ENCODE measurements around the gene CDIPT. TPM values are rescaled to one million over a fixed set of nuclear protein-coding genes. Genes with fewer than 3 reads are reported as not detected.

The CDIPT gene
- polyA plus RNA-seq, 1 donor from 2014 or later: 95.6 TPM

DNA sequence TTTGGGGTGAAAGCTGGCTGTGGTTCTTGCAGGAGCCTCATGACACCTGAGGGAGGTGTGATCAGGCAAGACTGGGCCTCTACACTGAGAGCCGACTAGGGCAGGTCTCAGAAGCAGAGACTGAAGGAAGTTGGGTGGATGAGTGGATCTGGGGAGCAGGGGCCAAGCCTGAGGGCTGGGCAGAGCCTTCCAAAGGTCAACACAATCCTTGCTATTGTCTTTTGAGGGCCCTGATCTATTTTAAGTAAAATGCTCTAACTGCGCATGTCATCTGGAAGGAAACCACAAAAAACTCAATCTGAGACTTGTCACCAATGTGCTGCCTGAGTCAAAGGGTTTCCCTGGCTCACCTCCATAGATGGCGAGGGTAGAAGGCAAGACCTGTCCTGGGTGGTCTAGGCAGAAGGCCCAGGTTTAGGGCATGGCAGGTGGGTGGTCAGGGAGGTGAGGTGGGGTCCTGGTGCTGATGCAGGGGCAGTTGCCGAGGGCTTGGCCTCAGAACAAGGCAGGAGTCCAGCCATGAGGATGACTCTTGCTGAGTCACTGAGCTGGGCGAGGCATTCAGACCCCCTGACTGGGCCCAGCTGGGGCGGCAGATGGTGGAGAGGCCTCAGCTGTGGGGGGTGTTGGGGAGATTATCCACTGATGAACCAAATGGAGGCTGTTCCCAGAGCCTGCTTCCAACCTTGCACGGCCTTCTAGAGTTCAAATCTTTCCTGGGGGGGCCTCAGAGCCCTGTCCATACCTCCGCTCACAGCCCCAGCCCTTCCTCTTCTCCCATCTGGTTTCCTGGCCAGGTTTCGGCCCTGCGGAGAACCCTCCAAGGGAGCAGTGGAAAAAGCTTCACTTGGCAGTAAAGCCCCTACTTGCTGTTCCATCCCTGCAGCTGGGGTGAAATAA, 37.6 kb downstream of the CDIPT start:
- no peaks in the 10 kb centered on the region for H3K9me2 ChIP-seq (ENCODE audit: insufficient read depth, low read length)
- no peak overlapping the region for H3K4me3 ChIP-seq (ENCODE audit: low read length)
- H3K27me3 ChIP-seq (ENCODE audit: insufficient read depth, low read depth, low read length): no peaks in the 10 kb centered on the region
- no peaks in the 10 kb centered on the region for H3K36me3 ChIP-seq (ENCODE audit: insufficient read depth, low read length)
- H3K9me3 ChIP-seq (ENCODE audit: low read length): no peaks in the 10 kb centered on the region
- no peak overlapping the region for H3K9ac ChIP-seq (ENCODE audit: low read length)
- no peak for TF ChIP-seq MXI1 (conservative IDR thresholded peaks at IDR 0.05; ENCODE audit: poor library complexity, severe bottlenecking)
- TF ChIP-seq, protein P1, sequence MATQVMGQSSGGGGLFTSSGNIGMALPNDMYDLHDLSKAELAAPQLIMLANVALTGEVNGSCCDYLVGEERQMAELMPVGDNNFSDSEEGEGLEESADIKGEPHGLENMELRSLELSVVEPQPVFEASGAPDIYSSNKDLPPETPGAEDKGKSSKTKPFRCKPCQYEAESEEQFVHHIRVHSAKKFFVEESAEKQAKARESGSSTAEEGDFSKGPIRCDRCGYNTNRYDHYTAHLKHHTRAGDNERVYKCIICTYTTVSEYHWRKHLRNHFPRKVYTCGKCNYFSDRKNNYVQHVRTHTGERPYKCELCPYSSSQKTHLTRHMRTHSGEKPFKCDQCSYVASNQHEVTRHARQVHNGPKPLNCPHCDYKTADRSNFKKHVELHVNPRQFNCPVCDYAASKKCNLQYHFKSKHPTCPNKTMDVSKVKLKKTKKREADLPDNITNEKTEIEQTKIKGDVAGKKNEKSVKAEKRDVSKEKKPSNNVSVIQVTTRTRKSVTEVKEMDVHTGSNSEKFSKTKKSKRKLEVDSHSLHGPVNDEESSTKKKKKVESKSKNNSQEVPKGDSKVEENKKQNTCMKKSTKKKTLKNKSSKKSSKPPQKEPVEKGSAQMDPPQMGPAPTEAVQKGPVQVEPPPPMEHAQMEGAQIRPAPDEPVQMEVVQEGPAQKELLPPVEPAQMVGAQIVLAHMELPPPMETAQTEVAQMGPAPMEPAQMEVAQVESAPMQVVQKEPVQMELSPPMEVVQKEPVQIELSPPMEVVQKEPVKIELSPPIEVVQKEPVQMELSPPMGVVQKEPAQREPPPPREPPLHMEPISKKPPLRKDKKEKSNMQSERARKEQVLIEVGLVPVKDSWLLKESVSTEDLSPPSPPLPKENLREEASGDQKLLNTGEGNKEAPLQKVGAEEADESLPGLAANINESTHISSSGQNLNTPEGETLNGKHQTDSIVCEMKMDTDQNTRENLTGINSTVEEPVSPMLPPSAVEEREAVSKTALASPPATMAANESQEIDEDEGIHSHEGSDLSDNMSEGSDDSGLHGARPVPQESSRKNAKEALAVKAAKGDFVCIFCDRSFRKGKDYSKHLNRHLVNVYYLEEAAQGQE (IDR thresholded peaks at IDR 0.05; ENCODE audit: borderline replicate concordance): no peak
- no peak for TF ChIP-seq EZH2 (IDR thresholded peaks at IDR 0.05; ENCODE audit: borderline replicate concordance, insufficient read depth, low read length, poor library complexity, severe bottlenecking)
- no peak for TF ChIP-seq TAF1 (IDR thresholded peaks at IDR 0.05; ENCODE audit: low read depth)
- H3K27ac ChIP-seq (ENCODE audit: low read length): no peak overlapping the region
- H4K20me1 ChIP-seq (ENCODE audit: insufficient read depth): no peaks in the 10 kb centered on the region
- no peaks in the 10 kb centered on the region for H3F3A ChIP-seq (ENCODE audit: insufficient read depth, low read length, poor library complexity, severe bottlenecking)
- H3K4me2 ChIP-seq (ENCODE audit: low read length): no peak overlapping the region
- H3K79me2 ChIP-seq (replicated peaks; ENCODE audit: insufficient read depth, low read length): no peaks in the 10 kb centered on the region
- H2AFZ ChIP-seq (ENCODE audit: low read depth, low read length): no peak overlapping the region

- Histone ChIP-seq H2AFZ (ENCODE audit: low read depth, low read length) (no peak overlapping the region), H3K4me2 (ENCODE audit: low read length) (no peak overlapping the region), H3K79me2 (replicated peaks; ENCODE audit: insufficient read depth, low read length) (no peaks in the 10 kb centered on the region), H3K27me3 (ENCODE audit: insufficient read depth, low read depth, low read length) (no peaks in the 10 kb centered on the region), H3F3A (ENCODE audit: insufficient read depth, low read length, poor library complexity, severe bottlenecking) (no peaks in the 10 kb centered on the region), H3K9me2 (ENCODE audit: insufficient read depth, low read length) (no peaks in the 10 kb centered on the region), H3K9me3 (ENCODE audit: low read length) (no peaks in the 10 kb centered on the region), H4K20me1 (ENCODE audit: insufficient read depth) (no peaks in the 10 kb centered on the region), H3K4me3 (ENCODE audit: low read length) (no peak overlapping the region), H3K36me3 (ENCODE audit: insufficient read depth, low read length) (no peaks in the 10 kb centered on the region), H3K27ac (ENCODE audit: low read length) (no peak overlapping the region), H3K9ac (ENCODE audit: low read length) (no peak overlapping the region)
- TF ChIP-seq TAF1 (IDR thresholded peaks at IDR 0.05; ENCODE audit: low read depth): no peak
- TF ChIP-seq CTCF (IDR thresholded peaks at IDR 0.05; ENCODE audit: poor library complexity, severe bottlenecking): no peak
- no peak for TF ChIP-seq MXI1 (conservative IDR thresholded peaks at IDR 0.05; ENCODE audit: poor library complexity, severe bottlenecking)
- no peak for TF ChIP-seq EZH2 (IDR thresholded peaks at IDR 0.05; ENCODE audit: borderline replicate concordance, insufficient read depth, low read length, poor library complexity, severe bottlenecking)
- TF ChIP-seq RAD21 (conservative IDR thresholded peaks at IDR 0.05): no peak
- TF ChIP-seq, protein P1 (IDR thresholded peaks at IDR 0.05; ENCODE audit: borderline replicate concordance): no peak
- no peak for TF ChIP-seq POLR2AphosphoS5 (IDR thresholded peaks at IDR 0.05)
- TF ChIP-seq SMC3 (conservative IDR thresholded peaks at IDR 0.05; ENCODE audit: poor library complexity): no peak
- TF ChIP-seq EP300 (conservative IDR thresholded peaks at IDR 0.05; ENCODE audit: poor library complexity, severe bottlenecking): no peak
Observed at GRCh38 chr16:29824589-29825144, 38.4 kb downstream of the CDIPT start.
